CD4-positive, CD25-positive, alpha-beta regulatory T cell (primary cell): Measurements from ENCODE around the gene ABHD16A. TPM values are rescaled to one million over a fixed set of nuclear protein-coding genes. Genes with fewer than 3 reads are reported as not detected.
A peak's percentile ranks its signal among the peaks of the same experiment; 100 is the strongest.

Experiments used
- ATAC-seq, 2 donors: fragments of 150-1000 bp; cut with Tn5 transposase; one replicate each; pipeline ENCODE4 v1.10.0; 2021; ENCODE audit warnings: low read depth in 2 of 2, moderate number of reproducible peaks in 2 of 2, moderate library complexity in 1 of 2
- DNase-seq, 3 donors: peaks; one replicate each; pipeline versions ENCODE4 v3.0.0 to v3.0.0-alpha.2; 2012 to 2022; ENCODE audit warnings: mixed read lengths in 1 of 3
- H3K27ac ChIP-seq: one replicate; pipeline ENCODE4 v1.7.0; 2013; ENCODE audit warnings: mild to moderate bottlenecking, low read length; ENCODE audit not compliant: insufficient read depth, poor library complexity, severe bottlenecking
- H3K27me3 ChIP-seq: one replicate; pipeline ENCODE4 v1.7.0; 2013; ENCODE audit warnings: low read length; ENCODE audit not compliant: control insufficient read depth, insufficient read depth
- H3K36me3 ChIP-seq: one replicate; pipeline ENCODE4 v1.7.0; 2013; ENCODE audit warnings: mild to moderate bottlenecking, low read length, moderate library complexity; ENCODE audit not compliant: control insufficient read depth, insufficient read depth
- H3K4me1 ChIP-seq: 2 replicates; pipeline ENCODE4 v1.7.0; 2013; ENCODE audit warnings: mild to moderate bottlenecking, low read length; ENCODE audit not compliant: insufficient read depth, control insufficient read depth, poor library complexity, severe bottlenecking
- H3K4me3 ChIP-seq: one replicate; pipeline ENCODE4 v1.7.0; 2013; ENCODE audit warnings: low read depth, mild to moderate bottlenecking, low read length, moderate library complexity
- H3K9me3 ChIP-seq, 2 experiments: 1 replicate in 1 of 2; 2 replicates in 1 of 2; pipeline ENCODE4 v1.7.0; 2013; ENCODE audit warnings: low read length in 2 of 2, mild to moderate bottlenecking in 1 of 2, moderate library complexity in 1 of 2; ENCODE audit not compliant: control insufficient read depth in 2 of 2
- H3K27ac Mint-ChIP-seq, 3 donors: one replicate each; pipeline ENCODE4 v1.8.0; 2020 to 2022; ENCODE audit warnings: mild to moderate bottlenecking in 3 of 3, mixed read lengths in 3 of 3, moderate library complexity in 2 of 3
- H3K27me3 Mint-ChIP-seq: one replicate; pipeline ENCODE4 v1.8.0; 2022; ENCODE audit warnings: mild to moderate bottlenecking, mixed read lengths
- H3K36me3 Mint-ChIP-seq: one replicate; pipeline ENCODE4 v1.8.0; 2020; ENCODE audit warnings: mixed read lengths
- H3K4me1 Mint-ChIP-seq, 4 donors: one replicate each; pipeline ENCODE4 v1.8.0; 2020 to 2022; ENCODE audit warnings: mixed read lengths in 4 of 4, mild to moderate bottlenecking in 1 of 4
- H3K4me3 Mint-ChIP-seq, 4 donors: one replicate each; pipeline ENCODE4 v1.8.0; 2020 to 2022; ENCODE audit warnings: mild to moderate bottlenecking in 4 of 4, mixed read lengths in 4 of 4, moderate library complexity in 3 of 4
- H3K9me3 Mint-ChIP-seq, 7 donors: one replicate each; pipeline ENCODE4 v1.8.0; 2020 to 2022; ENCODE audit warnings: mixed read lengths in 7 of 7, mild to moderate bottlenecking in 3 of 7, moderate library complexity in 2 of 7
- polyA plus RNA-seq, 4 donors: library from polyadenylated mRNA; unstranded; fragments of 300-500 nt; fragmentation: Illumina TruSeq; gene quantifications; one replicate each; pipeline ENCODE4 v1.2.3, GENCODE V29; 2021
- total RNA-seq: library from RNA; stranded (reverse); gene quantifications from one replicate; pipeline ENCODE4 v1.2.3, GENCODE V29; 2022

Gene ABHD16A
- total and polyA plus RNA-seq, 5 donors from 2014 or later, result 33.4 to 78.4 (median 36.6) TPM

DNA sequence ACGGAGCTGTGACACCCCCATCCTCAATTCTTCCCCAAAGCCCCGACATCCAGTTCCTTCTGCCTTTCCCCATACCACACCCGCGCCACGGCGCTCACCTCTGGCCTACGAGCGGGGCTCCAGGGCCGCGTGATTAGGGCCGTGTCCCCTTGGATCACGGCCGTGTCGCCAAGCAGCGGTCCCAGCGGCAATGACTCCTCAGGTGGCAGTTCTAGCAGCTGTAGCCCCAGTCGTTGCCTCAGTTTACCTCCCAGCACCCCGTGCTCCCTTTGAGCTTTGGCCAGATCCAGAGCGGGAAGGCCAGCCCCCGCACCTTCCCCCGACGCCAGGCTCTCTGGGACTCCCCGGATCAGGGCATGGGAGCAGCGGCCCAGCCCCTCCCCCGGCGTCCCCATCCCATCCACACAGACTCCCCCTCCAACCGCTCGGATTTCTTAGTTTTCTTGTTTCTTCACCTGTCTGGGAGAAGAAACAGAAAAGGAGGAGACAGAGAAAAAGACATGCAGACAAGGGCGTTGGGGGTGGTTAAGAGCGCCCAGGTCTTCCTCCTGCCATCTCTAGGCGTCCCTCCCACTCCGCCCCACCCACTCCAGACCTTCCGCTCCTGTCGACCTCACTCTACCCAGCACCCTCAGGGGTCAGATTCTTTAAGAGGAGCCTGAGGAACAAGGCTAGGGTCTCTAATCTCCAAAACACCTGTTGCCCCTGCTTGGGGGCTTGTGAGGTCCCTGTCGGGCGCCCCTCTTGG lies 25.8 kb upstream of the ABHD16A start, which contains the start of gene DDAH2:
Gene DDAH2, minus strand, starts transcription at position 533 of the 748 bp plus-strand sequence. Its CDS starts 138 bp downstream, at position 395.
- peak within 1 kb of the TSS; percentile 81 to 98 (median 96) for H3K4me3 Mint-ChIP-seq
- peaks cover 0 to 1% (median 0%) of the 10 kb centered on the region in 7 donors for H3K9me3 Mint-ChIP-seq
- Histone ChIP-seq H3K4me3 (peak within 1 kb of the TSS; percentile 79), H3K4me1 (peaks cover 25% of the 10 kb centered on the region), H3K27me3 (no peaks in the 10 kb centered on the region), H3K36me3 (peaks cover 32% of the 10 kb centered on the region), H3K9me3 (no peaks in the 10 kb centered on the region), H3K27ac (peak within 1 kb of the TSS; percentile 71)
- DNase-seq, result no peak
- H3K27me3 Mint-ChIP-seq, result no peaks in the 10 kb centered on the region
- peak; percentile 8 to 20 for ATAC-seq
- H3K27ac Mint-ChIP-seq, result peak within 1 kb of the TSS; percentile 90 to 92 (median 91)
- H3K36me3 Mint-ChIP-seq, result peaks cover 20% of the 10 kb centered on the region
- H3K4me1 Mint-ChIP-seq, result peaks cover 0 to 54% (median 26%) of the 10 kb centered on the region in 4 donors

DNA sequence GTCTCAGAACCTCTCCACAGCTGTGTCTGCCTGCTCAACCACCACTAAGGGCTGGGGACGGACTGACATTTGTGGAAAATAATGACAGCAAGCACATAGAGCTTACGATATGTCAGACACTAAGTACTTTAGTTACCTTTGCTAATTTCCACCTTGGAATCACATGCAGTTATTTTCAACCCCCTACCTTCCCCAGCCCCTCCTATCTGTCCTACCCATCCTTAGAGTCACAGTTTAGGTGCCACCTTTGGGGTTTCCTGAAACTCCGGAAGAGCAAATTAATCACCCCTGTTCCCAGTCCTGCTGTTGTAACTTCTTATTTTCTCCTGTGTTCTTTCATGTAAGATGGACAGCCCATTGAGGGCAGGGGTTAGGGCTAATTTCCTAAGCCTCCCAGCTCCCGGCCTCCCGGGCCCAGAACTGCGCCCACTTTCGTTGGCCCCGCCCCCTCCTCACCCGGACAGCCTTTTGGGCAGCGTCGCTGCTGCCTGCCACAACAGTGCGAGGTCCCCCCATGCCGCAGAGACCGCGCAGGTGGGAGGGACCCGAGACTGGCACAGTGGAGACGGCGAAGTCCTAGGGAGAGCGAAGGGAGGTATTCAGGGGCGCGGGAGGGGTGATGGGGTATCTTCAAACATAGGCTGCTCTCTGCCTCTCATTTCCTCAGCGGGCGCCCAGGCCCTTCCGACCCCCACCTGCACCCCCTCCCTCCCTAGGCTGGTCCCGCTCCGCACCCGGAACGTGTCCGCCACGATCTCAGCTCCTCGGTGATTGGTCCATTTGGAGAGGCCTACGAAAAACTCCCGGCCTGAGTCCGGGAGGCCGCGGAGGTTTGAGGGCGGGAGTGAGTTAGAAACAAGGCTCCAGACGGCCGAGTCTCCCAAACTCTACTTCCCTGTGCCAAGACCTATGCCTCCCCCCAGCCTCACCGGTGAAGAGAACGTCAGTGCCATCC lies 24.9 kb upstream of the ABHD16A start:
- no peak for ATAC-seq
- H3K27ac ChIP-seq, result no peak overlapping the region
- H3K4me3 ChIP-seq, result no peak overlapping the region

DNA sequence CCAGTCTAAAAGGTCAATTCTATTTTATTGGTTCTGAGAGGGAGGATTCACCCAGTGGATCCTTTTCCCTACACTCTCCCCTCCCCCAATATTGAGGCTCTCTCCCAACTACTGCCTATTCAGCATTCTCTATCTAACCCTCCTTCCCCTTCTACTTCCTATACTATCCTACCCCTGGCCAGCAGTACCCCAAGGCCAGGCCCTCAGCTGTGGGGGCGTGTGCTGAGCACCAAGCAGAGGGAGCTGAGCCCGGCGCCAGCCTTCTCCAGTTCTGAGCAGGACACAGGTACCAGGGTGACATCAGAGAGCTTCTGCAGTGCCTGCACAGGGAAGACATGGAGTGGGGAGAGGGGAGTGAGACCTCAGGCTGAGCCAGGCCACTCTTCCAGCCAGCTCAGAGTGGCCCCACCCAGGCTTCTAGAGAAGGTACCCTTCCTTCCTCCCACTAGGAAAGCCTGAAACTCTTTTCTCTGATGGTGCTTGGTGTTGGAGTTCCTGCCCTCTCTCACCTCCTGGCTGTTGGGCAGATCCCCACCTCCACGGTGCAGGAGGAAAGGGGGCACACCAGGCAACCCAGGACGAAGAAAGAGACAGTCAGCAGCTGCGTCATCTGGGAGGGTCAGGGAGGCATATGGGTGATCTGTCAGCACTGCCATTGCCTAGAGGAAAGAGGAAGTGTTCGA lies 24.1 kb upstream of the ABHD16A start:
- Mint-ChIP-seq H3K9me3 (peaks cover 0 to 1% (median 0%) of the 10 kb centered on the region in 7 donors), H3K4me1 (peaks cover 0 to 43% (median 16%) of the 10 kb centered on the region in 4 donors), H3K27ac (peak overlapping the region in 2 of 3 donors; percentile 16 to 58), H3K27me3 (no peaks in the 10 kb centered on the region), H3K36me3 (peaks cover 10% of the 10 kb centered on the region), H3K4me3 (peak overlapping the region in 3 of 4 donors; percentile 66 to 90 (median 72))
- Histone ChIP-seq H3K4me1 (peaks cover 19% of the 10 kb centered on the region), H3K4me3 (no peak overlapping the region), H3K9me3 (no peaks in the 10 kb centered on the region), H3K27ac (no peak overlapping the region), H3K36me3 (peaks cover 16% of the 10 kb centered on the region), H3K27me3 (no peaks in the 10 kb centered on the region)
- DNase-seq, result no peak
- peak; percentile 26 to 45 for ATAC-seq

More for the DNA sequence above, 24.9 kb upstream of the ABHD16A start:
- Histone ChIP-seq H3K9me3 (no peaks in the 10 kb centered on the region), H3K36me3 (peaks cover 23% of the 10 kb centered on the region), H3K4me1 (peaks cover 19% of the 10 kb centered on the region), H3K27me3 (no peaks in the 10 kb centered on the region)
- Mint-ChIP-seq H3K27me3 (no peaks in the 10 kb centered on the region), H3K36me3 (peaks cover 12% of the 10 kb centered on the region), H3K27ac (peak overlapping the region; percentile 58 to 79 (median 59)), H3K4me1 (peaks cover 0 to 45% (median 17%) of the 10 kb centered on the region in 4 donors), H3K4me3 (peak overlapping the region; percentile 54 to 95 (median 80)), H3K9me3 (peaks cover 0 to 1% (median 0%) of the 10 kb centered on the region in 7 donors)
- DNase-seq, result peak in 1 of 3 donors; percentile 59

DNA sequence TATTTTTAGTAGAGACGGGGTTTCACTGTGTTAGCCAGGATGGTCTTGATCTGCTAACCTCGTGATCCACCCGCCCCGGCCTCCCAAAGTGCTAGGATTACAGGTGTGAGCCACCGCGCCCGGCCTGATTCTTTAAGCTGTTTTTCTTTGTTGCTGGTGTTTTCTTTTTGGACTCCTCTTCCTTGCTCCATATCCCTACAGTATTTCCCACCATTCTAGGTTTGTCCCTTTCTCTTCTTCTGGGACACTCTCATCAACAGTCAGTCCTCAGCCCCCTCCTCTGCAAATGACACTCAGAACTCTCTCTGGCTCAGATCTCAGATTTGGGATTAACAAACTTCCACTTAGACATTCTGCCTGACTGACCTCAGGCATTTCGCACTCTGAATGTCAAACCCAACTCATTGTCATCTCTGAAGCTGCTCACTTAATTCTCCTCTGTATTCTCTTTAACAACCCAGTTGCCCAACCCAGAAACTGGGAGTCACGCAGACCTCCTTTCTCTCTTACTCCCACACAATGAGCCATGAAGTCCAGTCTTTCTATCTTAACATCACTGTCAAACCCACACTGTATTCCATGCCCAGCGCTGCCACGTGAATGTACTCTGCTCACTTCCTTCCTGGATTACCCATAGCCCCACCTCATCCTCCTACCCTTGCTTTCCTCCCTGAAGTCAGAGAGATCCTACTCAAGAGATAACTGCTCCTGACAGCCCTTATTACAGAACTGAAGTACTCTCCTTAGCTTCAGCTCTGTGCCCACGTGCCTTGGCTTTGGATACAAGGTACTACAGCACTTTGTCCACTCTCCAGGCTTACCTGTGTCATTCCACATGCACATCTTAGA lies 22.6 kb upstream of the ABHD16A start:
- Mint-ChIP-seq H3K4me3 (peak overlapping the region in 1 of 4 donors; percentile 69), H3K9me3 (peaks cover 0 to 1% (median 0%) of the 10 kb centered on the region in 7 donors), H3K36me3 (peaks cover 4% of the 10 kb centered on the region), H3K4me1 (peaks cover 0 to 32% (median 13%) of the 10 kb centered on the region in 4 donors), H3K27me3 (no peaks in the 10 kb centered on the region), H3K27ac (peak overlapping the region; percentile 2 to 77 (median 49))
- no peaks in the 10 kb centered on the region for H3K27me3 ChIP-seq
- peaks cover 19% of the 10 kb centered on the region for H3K4me1 ChIP-seq
- H3K9me3 ChIP-seq, result no peaks in the 10 kb centered on the region
- H3K36me3 ChIP-seq, result peaks cover 2% of the 10 kb centered on the region
- DNase-seq (no peak), ATAC-seq (no peak)
- no peak overlapping the region for H3K27ac ChIP-seq
- no peak overlapping the region for H3K4me3 ChIP-seq

DNA sequence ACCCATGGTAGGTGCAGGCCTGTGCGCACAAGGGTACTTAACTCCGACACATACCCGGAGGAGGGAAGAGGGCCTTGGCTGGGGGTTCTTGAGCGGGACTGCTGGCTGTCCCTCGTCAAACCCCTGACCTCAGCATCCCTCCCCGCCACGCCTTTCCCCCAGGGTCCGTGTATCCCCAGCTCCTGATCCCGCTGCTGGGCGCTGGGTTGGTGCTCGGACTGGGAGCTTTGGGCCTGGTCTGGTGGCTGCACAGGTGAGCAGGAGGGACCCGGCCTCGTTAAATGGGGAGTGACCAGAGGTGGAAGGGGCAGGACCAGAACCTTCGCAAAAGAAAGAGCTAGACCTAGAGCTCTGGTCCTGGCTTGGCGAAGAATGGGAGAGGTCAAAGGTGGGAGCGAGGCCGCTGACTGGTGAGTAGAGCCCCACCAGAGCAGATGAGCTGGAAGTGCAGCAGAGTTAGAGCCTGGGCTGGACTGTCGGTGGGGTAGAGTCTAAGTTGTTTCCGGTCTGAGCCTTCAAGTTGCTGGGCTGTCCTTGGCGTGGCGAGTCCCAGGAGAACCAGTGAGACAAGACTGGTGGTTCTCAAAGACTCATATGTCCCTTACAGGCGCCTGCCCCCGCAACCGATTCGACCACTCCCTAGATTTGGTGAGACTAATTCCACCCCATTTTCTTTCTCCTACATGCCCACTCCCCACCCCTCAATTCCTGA lies 21.0 kb upstream of the ABHD16A start:
- Mint-ChIP-seq H3K27me3 (no peaks in the 10 kb centered on the region), H3K36me3 (peaks cover 4% of the 10 kb centered on the region), H3K4me1 (peaks cover 0 to 20% (median 4%) of the 10 kb centered on the region in 4 donors), H3K9me3 (peaks cover 0 to 1% (median 0%) of the 10 kb centered on the region in 7 donors), H3K27ac (peak overlapping the region in 1 of 3 donors; percentile 36), H3K4me3 (no peak overlapping the region)
- no peaks in the 10 kb centered on the region for H3K9me3 ChIP-seq
- H3K4me1 ChIP-seq, result peaks cover 10% of the 10 kb centered on the region
- H3K27me3 ChIP-seq, result no peaks in the 10 kb centered on the region
- H3K4me3 ChIP-seq, result no peak overlapping the region
- DNase-seq (no peak), ATAC-seq (no peak)
- no peak overlapping the region for H3K27ac ChIP-seq
- no peaks in the 10 kb centered on the region for H3K36me3 ChIP-seq

DNA sequence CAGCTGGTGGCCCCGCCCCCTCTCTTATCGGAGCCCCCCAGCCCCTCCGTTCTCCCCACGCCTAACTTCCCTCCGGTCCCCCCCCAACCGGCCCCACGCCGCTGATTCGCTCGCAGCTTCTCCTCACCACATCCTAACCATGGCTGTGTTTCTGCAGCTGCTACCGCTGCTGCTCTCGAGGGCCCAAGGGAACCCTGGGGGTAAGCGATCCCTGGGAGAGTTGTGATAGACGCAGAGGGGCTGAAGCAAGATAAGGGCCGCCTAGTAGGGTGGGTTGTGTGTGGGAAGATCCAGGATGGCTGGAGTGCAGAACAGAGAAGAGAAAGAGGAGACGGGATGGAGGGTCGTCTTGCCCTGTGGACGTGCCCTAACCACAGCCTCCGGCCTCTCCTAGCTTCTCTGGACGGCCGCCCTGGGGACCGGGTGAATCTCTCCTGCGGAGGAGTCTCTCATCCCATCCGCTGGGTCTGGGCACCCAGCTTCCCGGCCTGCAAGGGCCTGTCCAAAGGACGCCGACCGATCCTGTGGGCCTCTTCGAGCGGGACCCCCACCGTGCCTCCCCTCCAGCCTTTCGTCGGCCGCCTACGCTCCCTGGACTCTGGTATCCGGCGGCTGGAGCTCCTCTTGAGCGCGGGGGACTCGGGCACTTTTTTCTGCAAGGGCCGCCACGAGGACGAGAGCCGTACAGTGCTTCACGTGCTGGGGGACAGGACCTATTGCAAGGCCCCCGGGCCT lies 20.3 kb upstream of the ABHD16A start, which contains the start of gene MPIG6B:
Gene MPIG6B, plus strand, starts transcription at position 129 of the 735 bp plus-strand sequence. Its CDS starts 11 bp downstream, at position 140.
- Mint-ChIP-seq H3K9me3 (peaks cover 0 to 1% (median 0%) of the 10 kb centered on the region in 7 donors), H3K4me3 (no peak within 1 kb of the TSS), H3K27ac (peak within 1 kb of the TSS in 1 of 3 donors; percentile 36), H3K36me3 (peaks cover 4% of the 10 kb centered on the region), H3K4me1 (peaks cover 0 to 15% (median 3%) of the 10 kb centered on the region in 4 donors), H3K27me3 (no peaks in the 10 kb centered on the region)
- Histone ChIP-seq H3K9me3 (no peaks in the 10 kb centered on the region), H3K4me3 (no peak within 1 kb of the TSS), H3K4me1 (peaks cover 4% of the 10 kb centered on the region), H3K27ac (no peak within 1 kb of the TSS), H3K36me3 (no peaks in the 10 kb centered on the region), H3K27me3 (no peaks in the 10 kb centered on the region)
- ATAC-seq, result no peak
- DNase-seq, result no peak
